ENCODE results near the gene MATCAP1. TPM values are rescaled to one million over a fixed set of nuclear protein-coding genes. Genes with fewer than 3 reads are reported as not detected.

Gene MATCAP1
- total RNA-seq, 3 donors from 2014 or later (not counting 1 experiment from before 2014, with no cell fraction given), result 7.2 to 12.6 (median 10.9) TPM

- ATAC-seq, result no peak
- no peaks in the 10 kb centered on the region for H3K9me3 ChIP-seq (ENCODE audit: control insufficient read depth, insufficient read depth, low read length)
- H3K4me3 Mint-ChIP-seq, result no peak overlapping the region
- no peaks in the 10 kb centered on the region for H3K9me3 Mint-ChIP-seq
- H3K27ac ChIP-seq (ENCODE audit: low read length), result no peak overlapping the region
- peaks cover 6 to 28% of the 10 kb centered on the region in 2 donors for H3K4me1 Mint-ChIP-seq
- H3K4me3 ChIP-seq (ENCODE audit: low read length), result no peak overlapping the region
- H3K27me3 ChIP-seq (ENCODE audit: control insufficient read depth, insufficient read depth, low read length), result no peaks in the 10 kb centered on the region
- 94% methylated on average over 13 of the region's 13 CpGs for WGBS (ENCODE audit: insufficient coverage)
- H3K27ac Mint-ChIP-seq, result no peak overlapping the region
- peak in 1 of 2 donors; percentile 28 for DNase-seq
- H3K36me3 ChIP-seq (ENCODE audit: control insufficient read depth, insufficient read depth, low read length), result no peaks in the 10 kb centered on the region
- peaks cover 0 to 3% of the 10 kb centered on the region in 2 donors for H3K27me3 Mint-ChIP-seq (ENCODE audit: low read depth in 2 of 2)
- peaks cover 32% of the 10 kb centered on the region for H3K4me1 ChIP-seq (ENCODE audit: control insufficient read depth, insufficient read depth, low read length)
- H3K36me3 Mint-ChIP-seq, result no peaks in the 10 kb centered on the region
- intact Hi-C loops (cut with micrococcal nuclease), result no loop called here
- no peak for TF ChIP-seq CTCF (IDR thresholded peaks at IDR 0.05)
Measured at GRCh38 chr16:67179421-67180080, 4.2 kb downstream of the MATCAP1 start.

GRCh38 chr16:67177743-67178699 lies 5.7 kb downstream of the MATCAP1 start:
- Mint-ChIP-seq H3K36me3 (no peaks in the 10 kb centered on the region), H3K4me3 (peak overlapping the region; percentile 67), H3K27ac (no peak overlapping the region), H3K27me3 (ENCODE audit: low read depth in 2 of 2) (peaks cover 0 to 3% of the 10 kb centered on the region in 2 donors), H3K9me3 (no peaks in the 10 kb centered on the region), H3K4me1 (peaks cover 18 to 43% of the 10 kb centered on the region in 2 donors)
- Histone ChIP-seq H3K36me3 (ENCODE audit: control insufficient read depth, insufficient read depth, low read length) (no peaks in the 10 kb centered on the region), H3K9me3 (ENCODE audit: control insufficient read depth, insufficient read depth, low read length) (no peaks in the 10 kb centered on the region), H3K4me1 (ENCODE audit: control insufficient read depth, insufficient read depth, low read length) (peaks cover 40% of the 10 kb centered on the region), H3K4me3 (ENCODE audit: low read length) (no peak overlapping the region), H3K27me3 (ENCODE audit: control insufficient read depth, insufficient read depth, low read length) (no peaks in the 10 kb centered on the region), H3K27ac (ENCODE audit: low read length) (no peak overlapping the region)
- intact Hi-C loops (cut with micrococcal nuclease), result no loop called here
- DNase-seq, result peak in 1 of 2 donors; percentile 82
- peak; percentile 51 to 57 (median 55) for ATAC-seq
- TF ChIP-seq CTCF (IDR thresholded peaks at IDR 0.05), result no peak
- WGBS (ENCODE audit: insufficient coverage), result 4% methylated on average over 73 of the region's 73 CpGs

- TF ChIP-seq CTCF (IDR thresholded peaks at IDR 0.05), result no peak
- Mint-ChIP-seq H3K36me3 (no peaks in the 10 kb centered on the region), H3K27ac (no peak overlapping the region), H3K4me3 (peak overlapping the region; percentile 53), H3K27me3 (ENCODE audit: low read depth in 2 of 2) (peaks cover 2 to 7% of the 10 kb centered on the region in 2 donors), H3K4me1 (peaks cover 21 to 48% of the 10 kb centered on the region in 2 donors), H3K9me3 (no peaks in the 10 kb centered on the region)
- 94% methylated on average over 12 of the region's 12 CpGs for WGBS (ENCODE audit: insufficient coverage)
- no peak overlapping the region for H3K27ac ChIP-seq (ENCODE audit: low read length)
- ATAC-seq (no peak), DNase-seq (no peak)
- H3K9me3 ChIP-seq (ENCODE audit: control insufficient read depth, insufficient read depth, low read length), result no peaks in the 10 kb centered on the region
- H3K4me3 ChIP-seq (ENCODE audit: low read length), result no peak overlapping the region
- H3K36me3 ChIP-seq (ENCODE audit: control insufficient read depth, insufficient read depth, low read length), result no peaks in the 10 kb centered on the region
- H3K27me3 ChIP-seq (ENCODE audit: control insufficient read depth, insufficient read depth, low read length), result peaks cover 3% of the 10 kb centered on the region
- peaks cover 39% of the 10 kb centered on the region for H3K4me1 ChIP-seq (ENCODE audit: control insufficient read depth, insufficient read depth, low read length)
- intact Hi-C loops (cut with micrococcal nuclease), result no loop called here
Measured at GRCh38 chr16:67176662-67177061, 7.1 kb downstream of the MATCAP1 start.

All from natural killer cell (primary cell).